HepG2 (cell line): ENCODE measurements around the gene ADAMTS2. TPM values are rescaled to one million over a fixed set of nuclear protein-coding genes. Genes with fewer than 3 reads are reported as not detected.

Experiments used
- ATAC-seq: fragments of 200-7000 bp; cut with Tn5 transposase; 3 replicates; pipeline ENCODE4 v1.9.1; 2020; ENCODE audit warnings: mild to moderate bottlenecking, moderate library complexity
- BruUV-seq: library from RNA; stranded (reverse); fragments of 400-500 nt; replicated peaks from 2 replicates; lab custom pipeline; 2021; lab: Mats Ljungman, UMichigan
- CTCF ChIA-PET: fragments of 300-600 bp; formaldehyde crosslinking; extraction: SDS; loops from one replicate; lab custom pipeline; 2021; ENCODE audit warnings: low total read pairs, inconsistent platforms, low intra/inter-chr PET ratio; lab: Yijun Ruan, JAX
- POLR2A ChIA-PET: fragments of 350-600 bp; sonication (Branson Sonifier 250); formaldehyde crosslinking; loops from one replicate; lab custom pipeline; 2020; ENCODE audit warnings: antibody characterized with exemption, inconsistent platforms; lab: Yijun Ruan, JAX
- DNase-seq: peaks from one replicate; pipeline ENCODE4 v3.0.0-alpha.2; 2015; ENCODE audit warnings: low spot score
- FAIRE-seq: peaks from 3 replicates; lab custom pipeline; 2011; peaks lifted over from hg19 to GRCh38; lab: Jason Lieb, UNC
- H2AFZ ChIP-seq: one replicate; pipeline ENCODE4 v1.6.1; 2011; ENCODE audit warnings: low read length, inconsistent platforms
- H3K27ac ChIP-seq: fragments of 300-600 bp; 3 replicates; pipeline ENCODE4 v1.8.0; 2011; ENCODE audit warnings: mixed run types, mild to moderate bottlenecking, mixed read lengths, low read length, inconsistent platforms; ENCODE audit not compliant: insufficient read depth; ENCODE audit errors: extremely low read length
- H3K27me3 ChIP-seq, 2 experiments: fragments of 200-600 bp in 1 of 2; 2 replicates in 1 of 2; 3 replicates in 1 of 2; pipeline versions ENCODE4 v1.6.0 to v1.8.0; 2011; ENCODE audit warnings: low read length in 2 of 2, mild to moderate bottlenecking in 2 of 2, moderate library complexity in 2 of 2, inconsistent platforms in 1 of 2; ENCODE audit not compliant: insufficient read depth in 2 of 2, control insufficient read depth in 1 of 2
- H3K36me3 ChIP-seq, 2 experiments: fragments of 200-600 bp in 1 of 2; replicated peaks in 1 of 2; 2 replicates in 1 of 2; 3 replicates in 1 of 2; pipeline versions ENCODE4 v1.5.1 to v1.8.0; 2011; ENCODE audit warnings: low read length in 2 of 2, inconsistent platforms in 1 of 2; ENCODE audit not compliant: insufficient read depth in 2 of 2, control insufficient read depth in 1 of 2
- H3K4me1 ChIP-seq: 2 replicates; pipeline ENCODE4 v1.5.1; 2012; ENCODE audit warnings: low read length, inconsistent platforms; ENCODE audit not compliant: insufficient read depth
- H3K4me2 ChIP-seq: 2 replicates; pipeline ENCODE4 v1.6.0; 2011; ENCODE audit warnings: low read depth, low read length, inconsistent platforms
- H3K4me3 ChIP-seq, 3 experiments: fragments of 200-600 bp in 1 of 3; sonication (generic), shearing (Covaris generic) in 1 of 3; replicated peaks in 1 of 3; 2 replicates each; pipeline ENCODE4 v1.5.1; 2011 to 2016; ENCODE audit warnings: low read length in 3 of 3, inconsistent platforms in 2 of 3, low read depth in 2 of 3, mild to moderate bottlenecking in 2 of 3, control low read depth in 1 of 3, mixed read lengths in 1 of 3; ENCODE audit not compliant: insufficient read depth in 1 of 3
- H3K79me2 ChIP-seq: one replicate; pipeline ENCODE4 v1.6.1; 2011; ENCODE audit warnings: low read length, inconsistent platforms; ENCODE audit not compliant: insufficient read depth
- H3K9ac ChIP-seq: 2 replicates; pipeline ENCODE4 v1.6.0; 2011; ENCODE audit warnings: mild to moderate bottlenecking, low read depth, low read length, inconsistent platforms; ENCODE audit not compliant: insufficient read depth
- H3K9me3 ChIP-seq: 2 replicates; pipeline ENCODE4 v1.5.1; 2012; ENCODE audit warnings: mild to moderate bottlenecking, low read length
- H4K20me1 ChIP-seq: 2 replicates; pipeline ENCODE4 v1.6.0; 2011; ENCODE audit warnings: inconsistent platforms, mild to moderate bottlenecking, low read length, moderate library complexity; ENCODE audit not compliant: insufficient read depth
- CBX2 ChIP-seq, 2 experiments: fragments of 200-600 bp in 1 of 2; sonication (generic); formaldehyde crosslinking in 1 of 2; IDR thresholded peaks; 2 replicates each; pipeline versions ENCODE4 v1.7.0 to v1.8.1; 2018 to 2022; ENCODE audit warnings: low read depth in 2 of 2, low read length in 1 of 2, mild to moderate bottlenecking in 1 of 2, missing genetic modification reagents in 1 of 2
- ELF1 ChIP-seq: sonication (generic); formaldehyde crosslinking; IDR thresholded peaks from 2 replicates; pipeline ENCODE4 v1.4.0; 2020; ENCODE audit warnings: missing genetic modification reagents
- MLXIP ChIP-seq: sonication (generic); formaldehyde crosslinking; IDR thresholded peaks from 2 replicates; pipeline ENCODE4 v1.9.0; 2021; ENCODE audit warnings: missing genetic modification reagents, borderline replicate concordance
- NCOA1 ChIP-seq: sonication (generic); formaldehyde crosslinking; IDR thresholded peaks from 2 replicates; pipeline ENCODE4 v1.9.0; 2021; ENCODE audit warnings: missing genetic modification reagents
- TEAD3 ChIP-seq: optimal IDR thresholded peaks from 2 replicates; pipeline ENCODE3; 2016; ENCODE audit warnings: borderline replicate concordance
- TFAP4 ChIP-seq: sonication (generic); IDR thresholded peaks from 2 replicates; pipeline ENCODE4 v1.6.1; 2016; ENCODE audit warnings: low read depth, borderline replicate concordance
- ZMAT5 ChIP-seq: sonication (generic); formaldehyde crosslinking; IDR thresholded peaks from 2 replicates; pipeline ENCODE4 v1.5.0; 2020; ENCODE audit warnings: mild to moderate bottlenecking, low read depth, missing genetic modification reagents, borderline replicate concordance
- ZNF274 ChIP-seq: sonication (generic); formaldehyde crosslinking; IDR thresholded peaks from 2 replicates; pipeline ENCODE4 v1.5.1; 2020; ENCODE audit warnings: mild to moderate bottlenecking, missing genetic modification reagents
- ZNF296 ChIP-seq: sonication (generic); formaldehyde crosslinking; conservative IDR thresholded peaks from 2 replicates; pipeline ENCODE4 v1.5.0; 2020; ENCODE audit warnings: mild to moderate bottlenecking, missing genetic modification reagents
- ZNF446 ChIP-seq: sonication (generic); formaldehyde crosslinking; IDR thresholded peaks from 2 replicates; pipeline ENCODE4 v1.5.0; 2020; ENCODE audit warnings: mild to moderate bottlenecking, missing genetic modification reagents
- ZNF496 ChIP-seq: sonication (generic); formaldehyde crosslinking; IDR thresholded peaks from 2 replicates; pipeline ENCODE4 v1.8.1; 2023; ENCODE audit warnings: mild to moderate bottlenecking, moderate library complexity, missing genetic modification reagents; ENCODE audit not compliant: insufficient replicate concordance
- ZSCAN21 ChIP-seq: sonication (generic); formaldehyde crosslinking; IDR thresholded peaks from 2 replicates; pipeline ENCODE4 v1.8.0; 2022; ENCODE audit warnings: mild to moderate bottlenecking, missing genetic modification reagents, moderate library complexity, borderline replicate concordance
- ZSCAN5A ChIP-seq: sonication (generic); formaldehyde crosslinking; IDR thresholded peaks from 2 replicates; pipeline ENCODE4 v1.8.0; 2022; ENCODE audit warnings: mild to moderate bottlenecking, missing genetic modification reagents, borderline replicate concordance
- ZXDC ChIP-seq: sonication (generic); formaldehyde crosslinking; IDR thresholded peaks from 2 replicates; pipeline ENCODE4 v1.5.0; 2020; ENCODE audit warnings: mild to moderate bottlenecking, missing genetic modification reagents
- WGBS: methylation state at CpG from one replicate; pipeline ENCODE4 v1.1.6; 2017; ENCODE audit warnings: low lambda C conversion rate; 5-methylcytosine and 5-hydroxymethylcytosine counted together
- in situ Hi-C: cut with HindIII; loops from 2 replicates; pipeline ENCODE4 v1.10.0; 2017; ENCODE audit warnings: low pct_unique_long_range_greater_than_20kb; ENCODE audit not compliant: extremely low pct_ligation_motif_present
- intact Hi-C: fragments of 100-400 bp; cut with micrococcal nuclease; formaldehyde crosslinking; loops from one replicate; pipeline ENCODE4 v1.10.0; 2022; ENCODE audit not compliant: unreplicated experiment
- polyA plus RNA-seq, 8 experiments: library from polyadenylated mRNA; depleted of rRNA in 3 of 8; stranded (reverse) in 7 of 8; unstranded in 1 of 8; fragments of >200 nt; fragmentation: Illumina TruSeq in 4 of 8; extraction: Trizol in 4 of 8; gene quantifications; 2 replicates each; pipeline versions ENCODE4 v1.2.1 to v1.2.3, GENCODE V29; 2011 to 2016; ENCODE audit warnings: low read depth in 4 of 8, missing spikeins in 1 of 8, mixed read lengths in 1 of 8; ENCODE audit not compliant: insufficient read depth in 1 of 8
- total RNA-seq, 5 experiments: library from RNA; depleted of rRNA; stranded (reverse); fragments of >200 nt; fragmentation: Illumina TruSeq; extraction: Trizol; gene quantifications; 2 replicates each; pipeline ENCODE4 v1.2.3, GENCODE V29; 2016; ENCODE audit warnings: low read depth in 1 of 5

Gene ADAMTS2
- total and polyA plus RNA-seq, 2 of the 13 experiments (the other 11 are each of a cell fraction or from before 2014, with no cell fraction given): 0.24 to 3.5 TPM

- TF ChIP-seq ZSCAN21 (no peak), ZNF496 (CRISPR knock-in tag) (no peak), ZMAT5 (CRISPR knock-in tag) (no peak), MLXIP (CRISPR knock-in tag) (no peak), TFAP4 (no peak), ZSCAN5A (CRISPR knock-in tag) (no peak), ZNF274 (no peak), ZNF446 (CRISPR knock-in tag) (no peak), NCOA1 (CRISPR knock-in tag) (no peak), ELF1 (no peak), CBX2 (IDR thresholded peaks at IDR 0.05; ENCODE audit: low read depth, low read length) (no peak), CBX2 (CRISPR knock-in tag; IDR thresholded peaks at IDR 0.05; ENCODE audit: low read depth) (no peak), ZNF296 (no peak), ZXDC (CRISPR knock-in tag) (no peak), TEAD3 (CRISPR knock-in tag) (no peak)
- TF ChIP-seq, all 625 proteins: peak for 0
- BruUV-seq: no TSS peak
- intact Hi-C loops: no loop called here
- no peaks in the 10 kb centered on the region for H3K9me3 ChIP-seq
- H3K27me3 ChIP-seq: peaks cover 0 to 41% of the 10 kb centered on the region in 2 experiments; a peak in 4 of 5 replicates
- H2AFZ ChIP-seq: no peak overlapping the region
- in situ Hi-C loops: no loop called here
- 10% methylated on average over 16 of the region's 16 CpGs for WGBS
- H3K4me1 ChIP-seq: no peaks in the 10 kb centered on the region
- no peak overlapping the region for H3K4me2 ChIP-seq
- no peaks in the 10 kb centered on the region for H3K79me2 ChIP-seq
- ChIA-PET POLR2A (no interaction called here), CTCF (no interaction called here)
- H4K20me1 ChIP-seq: no peaks in the 10 kb centered on the region
- DNase-seq (no peak), ATAC-seq (no peak), FAIRE-seq (no peak)
- H3K9ac ChIP-seq: no peak overlapping the region
- H3K4me3 ChIP-seq: no peak overlapping the region
- H3K36me3 ChIP-seq: no peaks in the 10 kb centered on the region; a peak in 1 of 5 replicates
- H3K27ac ChIP-seq: no peak overlapping the region
Observed at GRCh38 chr5:179297486-179298180, 47.6 kb downstream of the ADAMTS2 start.
